Adipocyte (in vitro differentiated cells): ENCODE measurements around the gene GP1BB.
A peak's percentile ranks its signal among the peaks of the same experiment; 100 is the strongest.
"Not testable (repeated sequence)": the region's sequence is repeated elsewhere in the genome, so short reads cannot be mapped to it uniquely, and the experiment has no call there.

ENCODE experiments used
- DNase-seq: peaks from one replicate; pipeline ENCODE4 v3.0.0-alpha.2; 2015; ENCODE audit warnings: low read depth
- H3K27me3 ChIP-seq: replicated peaks from 2 replicates; pipeline ENCODE4 v1.7.0; 2013; ENCODE audit warnings: mild to moderate bottlenecking, low read length, moderate library complexity; ENCODE audit not compliant: control insufficient read depth, insufficient read depth
- H3K36me3 ChIP-seq: 2 replicates; pipeline ENCODE4 v1.7.0; 2013; ENCODE audit warnings: low read length, mild to moderate bottlenecking, moderate library complexity; ENCODE audit not compliant: control insufficient read depth, insufficient read depth, severe bottlenecking
- H3K4me1 ChIP-seq: 2 replicates; pipeline ENCODE4 v1.7.0; 2013; ENCODE audit warnings: mild to moderate bottlenecking, low read length, moderate library complexity; ENCODE audit not compliant: control insufficient read depth, insufficient read depth
- H3K4me3 ChIP-seq: 2 replicates; pipeline ENCODE4 v1.7.0; 2013; ENCODE audit warnings: mild to moderate bottlenecking, low read length, moderate library complexity
- H3K9ac ChIP-seq: 2 replicates; pipeline ENCODE4 v1.7.0; 2013; ENCODE audit warnings: mild to moderate bottlenecking, low read length, moderate library complexity
- H3K9me3 ChIP-seq: 2 replicates; pipeline ENCODE4 v1.7.0; 2013; ENCODE audit warnings: mild to moderate bottlenecking, low read length, moderate library complexity; ENCODE audit not compliant: control insufficient read depth

GP1BB gene

GRCh38 chr22:19722982-19723231 lies 432 bp upstream of the GP1BB start:
- peaks cover 4% of the 10 kb centered on the region for H3K27me3 ChIP-seq
- H3K36me3 ChIP-seq = no peaks in the 10 kb centered on the region
- peaks cover 5% of the 10 kb centered on the region for H3K4me1 ChIP-seq
- no peaks in the 10 kb centered on the region for H3K9me3 ChIP-seq
- H3K4me3 ChIP-seq = no peak overlapping the region
- no peak for DNase-seq
- no peak overlapping the region for H3K9ac ChIP-seq

GRCh38 chr22:19723983-19724827 lies 866 bp downstream of the GP1BB start:
- H3K27me3 ChIP-seq = peaks cover 5% of the 10 kb centered on the region
- H3K4me1 ChIP-seq = no peaks in the 10 kb centered on the region
- no peaks in the 10 kb centered on the region for H3K36me3 ChIP-seq
- H3K4me3 ChIP-seq = no peak overlapping the region
- no peak for DNase-seq
- no peaks in the 10 kb centered on the region for H3K9me3 ChIP-seq
- H3K9ac ChIP-seq = no peak overlapping the region

GRCh38 chr22:19724927-19725661 lies 1.8 kb downstream of the GP1BB start:
- H3K36me3 ChIP-seq = no peaks in the 10 kb centered on the region
- no peaks in the 10 kb centered on the region for H3K4me1 ChIP-seq
- no peaks in the 10 kb centered on the region for H3K9me3 ChIP-seq
- DNase-seq = no peak
- H3K4me3 ChIP-seq = no peak overlapping the region
- H3K27me3 ChIP-seq = peaks cover 5% of the 10 kb centered on the region
- no peak overlapping the region for H3K9ac ChIP-seq

- not testable (repeated sequence) for H3K36me3 ChIP-seq, H3K27me3 ChIP-seq, DNase-seq, H3K4me1 ChIP-seq, H3K4me3 ChIP-seq, H3K9me3 ChIP-seq, H3K9ac ChIP-seq
Measured at GRCh38 chr22:19726064-19726788, 2.9 kb downstream of the GP1BB start.

GRCh38 chr22:19727310-19728150 lies 4.2 kb downstream of the GP1BB start:
- Histone ChIP-seq H3K9me3 (no peaks in the 10 kb centered on the region), H3K9ac (no peak overlapping the region), H3K27me3 (peaks cover 5% of the 10 kb centered on the region), H3K4me3 (no peak overlapping the region), H3K4me1 (no peaks in the 10 kb centered on the region), H3K36me3 (no peaks in the 10 kb centered on the region)
- DNase-seq = no peak

GRCh38 chr22:19728271-19728670 lies 4.9 kb downstream of the GP1BB start:
- Histone ChIP-seq H3K9me3 (no peaks in the 10 kb centered on the region), H3K4me1 (no peaks in the 10 kb centered on the region), H3K9ac (no peak overlapping the region), H3K27me3 (peaks cover 5% of the 10 kb centered on the region), H3K4me3 (no peak overlapping the region), H3K36me3 (no peaks in the 10 kb centered on the region)
- no peak for DNase-seq

GRCh38 chr22:19728836-19729235 lies 5.5 kb downstream of the GP1BB start:
- Histone ChIP-seq H3K4me3 (no peak overlapping the region), H3K4me1 (no peaks in the 10 kb centered on the region), H3K9ac (no peak overlapping the region), H3K9me3 (no peaks in the 10 kb centered on the region), H3K27me3 (peaks cover 5% of the 10 kb centered on the region), H3K36me3 (no peaks in the 10 kb centered on the region)
- DNase-seq = no peak

GRCh38 chr22:19729507-19729906 lies 6.2 kb downstream of the GP1BB start:
- peaks cover 5% of the 10 kb centered on the region for H3K27me3 ChIP-seq

GRCh38 chr22:19730198-19730597 lies 6.9 kb downstream of the GP1BB start:
- Histone ChIP-seq H3K27me3 (peaks cover 5% of the 10 kb centered on the region), H3K9ac (peak overlapping the region; percentile 71), H3K36me3 (no peaks in the 10 kb centered on the region), H3K9me3 (no peaks in the 10 kb centered on the region), H3K4me3 (no peak overlapping the region), H3K4me1 (no peaks in the 10 kb centered on the region)
- DNase-seq = no peak

More at GRCh38 chr22:19729507-19729906, 6.2 kb downstream of the GP1BB start:
- no peak for DNase-seq
- Histone ChIP-seq H3K9ac (no peak overlapping the region), H3K4me1 (no peaks in the 10 kb centered on the region), H3K4me3 (no peak overlapping the region), H3K36me3 (no peaks in the 10 kb centered on the region), H3K9me3 (no peaks in the 10 kb centered on the region)

GRCh38 chr22:19730655-19731360 lies 7.5 kb downstream of the GP1BB start:
- Histone ChIP-seq H3K9me3 (no peaks in the 10 kb centered on the region), H3K36me3 (no peaks in the 10 kb centered on the region), H3K9ac (peak overlapping the region; percentile 71), H3K27me3 (peaks cover 5% of the 10 kb centered on the region), H3K4me1 (no peaks in the 10 kb centered on the region), H3K4me3 (peak overlapping the region; percentile 63)
- DNase-seq = peak; percentile 91
